Measurements from ENCODE around the gene TMEM270.
"Not testable (repeated sequence)": the region's sequence is repeated elsewhere in the genome, so short reads cannot be mapped to it uniquely, and the experiment has no call there.

The TMEM270 gene

DNA sequence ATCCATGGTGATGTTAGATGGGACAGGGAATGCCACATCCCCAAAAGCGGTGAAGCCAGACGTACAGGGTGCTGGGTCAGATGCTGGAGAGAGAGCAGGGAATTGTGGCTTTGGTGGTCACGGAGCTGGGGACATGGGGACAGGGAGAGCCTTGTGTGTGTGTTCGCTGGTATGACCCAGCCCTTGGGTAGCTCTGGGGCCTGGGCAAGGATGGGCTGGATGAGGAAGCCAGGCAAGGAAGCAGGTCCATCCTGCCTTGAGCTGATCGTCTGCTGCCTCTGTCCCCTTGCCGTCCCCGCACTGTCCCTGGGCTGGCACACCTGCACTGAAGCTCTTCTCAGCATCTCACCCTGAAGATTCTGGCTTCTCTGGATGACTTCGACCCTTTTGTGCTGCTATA is 45.5 kb upstream of the TMEM270 start:
- Histone ChIP-seq H3F3A (ENCODE audit: insufficient read depth, low read length) (no peaks in the 10 kb centered on the region), H3K9me3 (ENCODE audit: low read length) (peaks cover 3% of the 10 kb centered on the region; the same call in 1 of the 2 replicates), H3K9me2 (ENCODE audit: low read depth, low read length) (no peaks in the 10 kb centered on the region), H2AFZ (ENCODE audit: low read length) (no peak overlapping the region), H3K36me3 (ENCODE audit: insufficient read depth, low read length) (no peaks in the 10 kb centered on the region), H3K79me2 (ENCODE audit: insufficient read depth, low read length) (no peaks in the 10 kb centered on the region), H3K27me3 (ENCODE audit: insufficient read depth, low read length) (peaks cover 3% of the 10 kb centered on the region; the same call in 1 of the 2 replicates), H3K9ac (ENCODE audit: low read length) (no peak overlapping the region), H3K4me3 (ENCODE audit: low read depth, low read length, poor library complexity, severe bottlenecking) (no peak overlapping the region), H3K27ac (ENCODE audit: low read depth, low read length, poor library complexity, severe bottlenecking) (no peak overlapping the region), H3K4me2 (ENCODE audit: low read length) (no peak overlapping the region), H4K20me1 (ENCODE audit: insufficient read depth, low read length) (no peaks in the 10 kb centered on the region), H3K4me1 (ENCODE audit: insufficient read depth, low read length, severe bottlenecking) (no peaks in the 10 kb centered on the region)
- no peak for TF ChIP-seq EZH2 (IDR thresholded peaks at IDR 0.05; ENCODE audit: borderline replicate concordance, low read length)
- TF ChIP-seq, protein P1, sequence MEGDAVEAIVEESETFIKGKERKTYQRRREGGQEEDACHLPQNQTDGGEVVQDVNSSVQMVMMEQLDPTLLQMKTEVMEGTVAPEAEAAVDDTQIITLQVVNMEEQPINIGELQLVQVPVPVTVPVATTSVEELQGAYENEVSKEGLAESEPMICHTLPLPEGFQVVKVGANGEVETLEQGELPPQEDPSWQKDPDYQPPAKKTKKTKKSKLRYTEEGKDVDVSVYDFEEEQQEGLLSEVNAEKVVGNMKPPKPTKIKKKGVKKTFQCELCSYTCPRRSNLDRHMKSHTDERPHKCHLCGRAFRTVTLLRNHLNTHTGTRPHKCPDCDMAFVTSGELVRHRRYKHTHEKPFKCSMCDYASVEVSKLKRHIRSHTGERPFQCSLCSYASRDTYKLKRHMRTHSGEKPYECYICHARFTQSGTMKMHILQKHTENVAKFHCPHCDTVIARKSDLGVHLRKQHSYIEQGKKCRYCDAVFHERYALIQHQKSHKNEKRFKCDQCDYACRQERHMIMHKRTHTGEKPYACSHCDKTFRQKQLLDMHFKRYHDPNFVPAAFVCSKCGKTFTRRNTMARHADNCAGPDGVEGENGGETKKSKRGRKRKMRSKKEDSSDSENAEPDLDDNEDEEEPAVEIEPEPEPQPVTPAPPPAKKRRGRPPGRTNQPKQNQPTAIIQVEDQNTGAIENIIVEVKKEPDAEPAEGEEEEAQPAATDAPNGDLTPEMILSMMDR (IDR thresholded peaks at IDR 0.05; ENCODE audit: low read length): no peak

DNA sequence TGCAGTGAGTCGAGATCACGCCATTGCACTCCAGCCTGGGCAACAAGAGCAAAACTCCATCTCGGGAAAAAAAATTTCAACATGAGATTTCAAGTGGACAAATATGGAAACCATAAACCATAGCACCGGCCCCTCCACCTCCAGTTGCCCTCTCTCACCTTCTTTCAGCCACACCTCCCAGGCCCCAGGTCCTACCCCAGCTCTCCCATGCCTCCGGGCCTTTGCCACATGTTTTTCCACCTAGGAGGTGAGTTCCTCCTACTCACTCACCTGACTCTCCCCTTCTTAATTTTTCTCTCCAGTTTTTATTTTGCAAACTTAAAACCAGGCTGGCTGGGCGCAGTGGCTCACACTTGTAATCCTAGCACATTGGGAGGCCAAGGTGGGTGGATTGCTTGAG is 43.8 kb upstream of the TMEM270 start:
- Histone ChIP-seq H3F3A (ENCODE audit: insufficient read depth, low read length) (no peaks in the 10 kb centered on the region), H4K20me1 (ENCODE audit: insufficient read depth, low read length) (no peaks in the 10 kb centered on the region), H3K9me3 (ENCODE audit: low read length) (peaks cover 3% of the 10 kb centered on the region; the same call in 1 of the 2 replicates), H3K27ac (ENCODE audit: low read depth, low read length, poor library complexity, severe bottlenecking) (no peak overlapping the region), H3K27me3 (ENCODE audit: insufficient read depth, low read length) (peaks cover 7% of the 10 kb centered on the region; the same call in 1 of the 2 replicates), H3K9me2 (ENCODE audit: low read depth, low read length) (no peaks in the 10 kb centered on the region), H2AFZ (ENCODE audit: low read length) (no peak overlapping the region), H3K4me1 (ENCODE audit: insufficient read depth, low read length, severe bottlenecking) (no peaks in the 10 kb centered on the region), H3K79me2 (ENCODE audit: insufficient read depth, low read length) (no peaks in the 10 kb centered on the region), H3K4me2 (ENCODE audit: low read length) (no peak overlapping the region), H3K36me3 (ENCODE audit: insufficient read depth, low read length) (no peaks in the 10 kb centered on the region), H3K4me3 (ENCODE audit: low read depth, low read length, poor library complexity, severe bottlenecking) (no peak overlapping the region), H3K9ac (ENCODE audit: low read length) (no peak overlapping the region)
- no peak for TF ChIP-seq EZH2 (IDR thresholded peaks at IDR 0.05; ENCODE audit: borderline replicate concordance, low read length)
- TF ChIP-seq, protein P1 (IDR thresholded peaks at IDR 0.05; ENCODE audit: low read length): no peak

DNA sequence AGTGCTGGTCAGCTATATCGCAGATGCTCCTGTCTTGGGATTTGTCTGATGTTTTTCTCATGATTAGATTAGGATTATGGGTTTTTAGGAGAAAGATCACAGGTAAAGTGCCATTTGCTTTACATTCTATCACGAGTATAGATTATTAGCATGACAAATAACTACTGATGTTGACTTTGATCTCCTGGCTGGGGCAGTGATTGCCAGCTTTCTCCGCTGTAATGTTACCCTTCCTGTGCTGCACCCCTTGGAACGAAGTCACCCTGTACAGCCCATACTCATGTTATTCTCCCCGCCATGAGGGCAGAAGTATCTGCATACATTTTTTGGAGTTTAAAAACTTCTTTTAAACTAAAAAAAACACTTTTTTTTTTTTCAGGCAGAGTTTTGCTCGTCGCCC is 40.9 kb upstream of the TMEM270 start:
- H3K9me2 ChIP-seq (ENCODE audit: low read depth, low read length): no peaks in the 10 kb centered on the region
- no peak for TF ChIP-seq EZH2 (IDR thresholded peaks at IDR 0.05; ENCODE audit: borderline replicate concordance, low read length)
- TF ChIP-seq, protein P1 (IDR thresholded peaks at IDR 0.05; ENCODE audit: low read length): no peak
- no peak overlapping the region for H3K4me2 ChIP-seq (ENCODE audit: low read length)
- H4K20me1 ChIP-seq (ENCODE audit: insufficient read depth, low read length): no peaks in the 10 kb centered on the region
- H3K4me1 ChIP-seq (ENCODE audit: insufficient read depth, low read length, severe bottlenecking): no peaks in the 10 kb centered on the region
- no peak overlapping the region for H2AFZ ChIP-seq (ENCODE audit: low read length)
- no peaks in the 10 kb centered on the region for H3K79me2 ChIP-seq (ENCODE audit: insufficient read depth, low read length)
- no peak overlapping the region for H3K27ac ChIP-seq (ENCODE audit: low read depth, low read length, poor library complexity, severe bottlenecking)
- H3F3A ChIP-seq (ENCODE audit: insufficient read depth, low read length): no peaks in the 10 kb centered on the region
- no peak overlapping the region for H3K4me3 ChIP-seq (ENCODE audit: low read depth, low read length, poor library complexity, severe bottlenecking)
- H3K9ac ChIP-seq (ENCODE audit: low read length): no peak overlapping the region
- H3K36me3 ChIP-seq (ENCODE audit: insufficient read depth, low read length): no peaks in the 10 kb centered on the region
- peaks cover 4% of the 10 kb centered on the region; the same call in 1 of the 2 replicates for H3K27me3 ChIP-seq (ENCODE audit: insufficient read depth, low read length)
- peaks cover 3% of the 10 kb centered on the region; the same call in 1 of the 2 replicates for H3K9me3 ChIP-seq (ENCODE audit: low read length)

DNA sequence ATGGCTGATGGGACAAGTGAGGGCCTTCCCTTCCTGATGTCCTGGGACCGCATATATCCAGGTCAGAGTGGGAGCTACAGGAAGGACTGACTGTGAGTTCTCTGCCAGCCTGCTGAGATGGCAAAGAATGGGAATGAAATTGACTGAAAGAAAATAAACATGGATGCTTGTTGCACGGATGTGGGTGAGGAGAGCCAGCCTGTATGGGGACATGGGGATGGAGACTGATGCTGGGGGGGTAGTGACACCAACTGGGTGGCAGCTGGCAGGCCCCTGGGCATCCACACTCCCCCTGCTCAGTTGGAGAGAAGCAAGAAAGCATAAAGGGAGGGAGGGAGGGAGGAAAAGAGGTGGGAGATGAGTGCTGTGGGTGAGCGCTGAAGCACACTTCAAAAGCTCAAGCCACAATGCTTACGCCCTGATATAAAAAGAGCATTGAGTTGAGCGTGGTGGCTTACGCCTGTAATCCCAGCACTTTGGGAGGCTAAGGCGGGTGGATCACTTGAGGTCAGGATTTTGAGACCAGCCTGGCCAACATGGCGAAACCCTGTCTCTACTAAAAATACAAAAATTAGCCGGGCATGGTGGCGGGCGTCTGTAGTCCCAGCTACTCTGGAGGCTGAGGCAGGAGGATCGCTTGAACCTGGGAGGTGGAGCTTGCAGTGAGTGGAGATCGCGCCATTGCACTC is 39.2 kb upstream of the TMEM270 start:
- not testable (repeated sequence) for H3K4me3 ChIP-seq (ENCODE audit: low read depth, low read length, poor library complexity, severe bottlenecking); H3K4me1 ChIP-seq (ENCODE audit: insufficient read depth, low read length, severe bottlenecking); H3K9ac ChIP-seq (ENCODE audit: low read length); H3K4me2 ChIP-seq (ENCODE audit: low read length); H4K20me1 ChIP-seq (ENCODE audit: insufficient read depth, low read length); H3K79me2 ChIP-seq (ENCODE audit: insufficient read depth, low read length); H3K27me3 ChIP-seq (ENCODE audit: insufficient read depth, low read length); H3K27ac ChIP-seq (ENCODE audit: low read depth, low read length, poor library complexity, severe bottlenecking); H3K9me3 ChIP-seq (ENCODE audit: low read length); H3F3A ChIP-seq (ENCODE audit: insufficient read depth, low read length); H3K36me3 ChIP-seq (ENCODE audit: insufficient read depth, low read length); H3K9me2 ChIP-seq (ENCODE audit: low read depth, low read length); H2AFZ ChIP-seq (ENCODE audit: low read length)
